SHP77 (cell line): ENCODE results near the gene EIF4G1.

ENCODE experiments used
- DNase-seq, 2 experiments: peaks; one replicate each; lab custom pipeline; 2025; lab: John Stamatoyannopoulos, UW

EIF4G1 gene

GRCh38 chr3:184366619-184367289 is 52.3 kb downstream of the EIF4G1 start:
- DNase-seq = no peak

- DNase-seq = no peak
These were observed 53.7 kb downstream of the EIF4G1 start for GRCh38 chr3:184368116-184368515.

GRCh38 chr3:184368586-184369183 is 54.3 kb downstream of the EIF4G1 start:
- no peak for DNase-seq

- peak; percentile 89 to 91 for DNase-seq
These were observed 57.2 kb downstream of the EIF4G1 start for GRCh38 chr3:184371570-184372018.

GRCh38 chr3:184372296-184372821 is 58.0 kb downstream of the EIF4G1 start:
- no peak for DNase-seq

- no peak for DNase-seq
These were observed 58.5 kb downstream of the EIF4G1 start for GRCh38 chr3:184372911-184373310.

- no peak for DNase-seq
These were observed 59.0 kb downstream of the EIF4G1 start for GRCh38 chr3:184373422-184373821.

- no peak for DNase-seq
These were observed 61.5 kb downstream of the EIF4G1 start for GRCh38 chr3:184375747-184376461.

- DNase-seq = peak in 1 of 2 experiments; percentile 15
These were observed 63.0 kb downstream of the EIF4G1 start for GRCh38 chr3:184377374-184377773.

- peak; percentile 83 to 86 for DNase-seq
These were observed 63.6 kb downstream of the EIF4G1 start, which contains the start of gene THPO for GRCh38 chr3:184377882-184378445. Gene THPO, minus strand, starts transcription at chr3:184378207. Its CDS starts 1,948 bp downstream, at chr3:184376259.

GRCh38 chr3:184378651-184379357 is 64.4 kb downstream of the EIF4G1 start:
- no peak for DNase-seq

GRCh38 chr3:184379358-184380184 is 65.2 kb downstream of the EIF4G1 start, which contains the start of gene CHRD:
Gene CHRD, plus strand, starts transcription at chr3:184380054. Its CDS starts 265 bp downstream, at chr3:184380319.
- DNase-seq = no peak

- peak in 1 of 2 experiments; percentile 19 for DNase-seq
These were observed 65.8 kb downstream of the EIF4G1 start for GRCh38 chr3:184380185-184380626.

- DNase-seq = no peak
These were observed 66.3 kb downstream of the EIF4G1 start for GRCh38 chr3:184380627-184381260.

GRCh38 chr3:184381261-184382224 is 67.1 kb downstream of the EIF4G1 start:
- no peak for DNase-seq

GRCh38 chr3:184382326-184383032 is 68.1 kb downstream of the EIF4G1 start:
- DNase-seq = no peak

- DNase-seq = no peak
These were observed 68.8 kb downstream of the EIF4G1 start for GRCh38 chr3:184383033-184383740.

- no peak for DNase-seq
These were observed 69.9 kb downstream of the EIF4G1 start for GRCh38 chr3:184384342-184384741.
